Measurements from ENCODE around the gene NUB1.

NUB1 gene

GRCh38 chr7:151372612-151373265 is 31.1 kb downstream of the NUB1 start:
- Histone ChIP-seq H3K27me3 (ENCODE audit: insufficient read depth, low read depth, severe bottlenecking) (no peaks in the 10 kb centered on the region), H3K4me3 (ENCODE audit: low read depth, low read length) (no peak overlapping the region), H3K9me3 (ENCODE audit: severe bottlenecking) (no peaks in the 10 kb centered on the region), H3K27ac (no peak overlapping the region), H3K36me3 (peaks cover 15% of the 10 kb centered on the region)
- no peak for TF ChIP-seq CTCF (IDR thresholded peaks at IDR 0.05; ENCODE audit: low read depth, low read length)
- DNase-seq = no peak

- Histone ChIP-seq H3K4me3 (ENCODE audit: low read depth, low read length) (no peak overlapping the region), H3K9me3 (ENCODE audit: severe bottlenecking) (no peaks in the 10 kb centered on the region), H3K36me3 (peaks cover 8% of the 10 kb centered on the region), H3K27me3 (ENCODE audit: insufficient read depth, low read depth, severe bottlenecking) (no peaks in the 10 kb centered on the region), H3K27ac (no peak overlapping the region)
- no peak for TF ChIP-seq CTCF (IDR thresholded peaks at IDR 0.05; ENCODE audit: low read depth, low read length)
- DNase-seq = no peak
These were observed 32.0 kb downstream of the NUB1 start for GRCh38 chr7:151373599-151373998.

GRCh38 chr7:151374139-151374538 is 32.5 kb downstream of the NUB1 start:
- H3K4me3 ChIP-seq (ENCODE audit: low read depth, low read length) = no peak overlapping the region
- H3K36me3 ChIP-seq = peaks cover 4% of the 10 kb centered on the region
- no peak for DNase-seq
- H3K9me3 ChIP-seq (ENCODE audit: severe bottlenecking) = no peaks in the 10 kb centered on the region
- no peak for TF ChIP-seq CTCF (IDR thresholded peaks at IDR 0.05; ENCODE audit: low read depth, low read length)
- no peak overlapping the region for H3K27ac ChIP-seq
- H3K27me3 ChIP-seq (ENCODE audit: insufficient read depth, low read depth, severe bottlenecking) = no peaks in the 10 kb centered on the region

- no peaks in the 10 kb centered on the region for H3K9me3 ChIP-seq (ENCODE audit: severe bottlenecking)
- no peak overlapping the region for H3K4me3 ChIP-seq (ENCODE audit: low read depth, low read length)
- no peaks in the 10 kb centered on the region; the same call in 1 of the 2 replicates for H3K36me3 ChIP-seq
- DNase-seq = no peak
- H3K27me3 ChIP-seq (ENCODE audit: insufficient read depth, low read depth, severe bottlenecking) = no peaks in the 10 kb centered on the region
- TF ChIP-seq CTCF (IDR thresholded peaks at IDR 0.05; ENCODE audit: low read depth, low read length) = no peak
- H3K27ac ChIP-seq = no peak overlapping the region
These were observed 33.1 kb downstream of the NUB1 start for GRCh38 chr7:151374726-151375125.

GRCh38 chr7:151375530-151376217 is 34.1 kb downstream of the NUB1 start:
- H3K36me3 ChIP-seq = no peaks in the 10 kb centered on the region
- no peaks in the 10 kb centered on the region for H3K9me3 ChIP-seq (ENCODE audit: severe bottlenecking)
- H3K4me3 ChIP-seq (ENCODE audit: low read depth, low read length) = no peak overlapping the region
- no peak for DNase-seq
- H3K27ac ChIP-seq = no peak overlapping the region
- no peak for TF ChIP-seq CTCF (IDR thresholded peaks at IDR 0.05; ENCODE audit: low read depth, low read length)
- H3K27me3 ChIP-seq (ENCODE audit: insufficient read depth, low read depth, severe bottlenecking) = no peaks in the 10 kb centered on the region
